K562 (cell line): Measurements from ENCODE around the gene CFD. TPM values are rescaled to one million over a fixed set of nuclear protein-coding genes. Genes with fewer than 3 reads are reported as not detected.

Source experiments
- microRNA counts: library from miRNA; unstranded; fragments of <30 nt; microRNA quantifications from one replicate; lab custom pipeline; 2016
- microRNA-seq: library from miRNA; unstranded; fragments of <30 nt; microRNA quantifications from one replicate; pipeline ENCODE4, GENCODE V29; 2018; ENCODE audit warnings: borderline microRNAs expressed
- polyA plus RNA-seq, 8 experiments: library from polyadenylated mRNA; depleted of rRNA in 4 of 8; stranded (reverse) in 5 of 8; unstranded in 3 of 8; fragments of >200 nt; fragmentation: Nextera tagmentation in 2 of 8; fragmentation: Illumina TruSeq in 1 of 8; extraction: Ambion mirVana in 2 of 8; extraction: Trizol in 1 of 8; gene quantifications; 2 replicates each; pipeline versions ENCODE4 v1.2.1 to v1.2.3, GENCODE V29; 2011 to 2014; ENCODE audit warnings: inconsistent platforms in 1 of 8, missing spikeins in 1 of 8
- small RNA-seq: library from RNA; depleted of rRNA; stranded (forward); fragments of <200 nt; gene quantifications from one replicate; pipeline ENCODE3, GENCODE V24; 2014
- total RNA-seq, 7 experiments: library from RNA; depleted of rRNA in 6 of 7; stranded (reverse); fragments of >200 nt in 6 of 7; fragmentation: Illumina TruSeq in 2 of 7; extraction: Trizol in 2 of 7; gene quantifications; 2 replicates each; pipeline versions ENCODE4 v1.2.1 to v1.2.3, GENCODE V29; 2011 to 2021; ENCODE audit warnings: low replicate concordance in 1 of 7

The CFD gene
- total and polyA plus RNA-seq, 9 of the 15 experiments (the other 6 are each of a cell fraction or from before 2014, with no cell fraction given): 0.52 to 59.4 (median 7.6) TPM

MicroRNA genes within 50 kb of the gene (microRNA counts, 767-probe panel; counts per million panel counts)
- 870 counts per million, percentile 17 among the panel's probes with 10 or more counts for microRNA hsa-miR-3187-3p (lab: Ali Mortazavi, UCI)

Small RNAs within 50 kb of the gene (microRNA-seq; reads per million reads assigned to microRNA genes)
- gene MIR3187: 33.6 reads per million, percentile 71 among the genes with 10 or more reads in this experiment

Small RNAs within 50 kb of the gene (small RNA-seq; reads per million reads assigned to genes)
- gene MIR3187 (not detected), gene RNU6-9 (2.3 reads per million, percentile 84 among the genes with 10 or more reads in this experiment)

Other genes starting within 250 kb of the CFD start
Only the 7 nearest of the 26 such genes appear.
- 28.6 and 30.5 TPM in 2 replicates for gene PLPPR3, start 37.7 kb upstream of the CFD start, total RNA-seq (2014; rRNA removed)
- 1.8 and 2.3 TPM in 2 replicates for gene PLPPR3, start 37.7 kb upstream of the CFD start, total RNA-seq (2014; rRNA removed; fragmentation: Illumina TruSeq; extraction: Trizol)
- 8.6 and 10.1 TPM in 2 replicates for gene PLPPR3, start 37.7 kb upstream of the CFD start, total RNA-seq (2015; rRNA removed; fragmentation: Illumina TruSeq; extraction: Trizol)
- gene PLPPR3, start 37.7 kb upstream of the CFD start, total RNA-seq (2021): 40.4 and 48.2 TPM in 2 replicates
- 12.8 and 19.0 TPM in 2 replicates for gene PLPPR3, start 37.7 kb upstream of the CFD start, polyA plus RNA-seq (2011; rRNA removed)
- 2.2 and 7.8 TPM in 2 replicates for gene PLPPR3, start 37.7 kb upstream of the CFD start, polyA plus RNA-seq (2014; fragmentation: Illumina TruSeq; extraction: Trizol)
- under 1 TPM; 0.01 to 0.08 TPM for gene PLPPR3, start 37.7 kb upstream of the CFD start, polyA plus RNA-seq (2014; fragmentation: Nextera tagmentation; extraction: Ambion mirVana)
- 19.4 and 21.8 TPM in 2 replicates for gene PLPPR3, start 37.7 kb upstream of the CFD start, polyA plus RNA-seq (2014; rRNA removed)
- gene AZU1, start 31.8 kb upstream of the CFD start, total RNA-seq (2014; rRNA removed): 0.33 and 0.73 TPM in 2 replicates
- gene AZU1, start 31.8 kb upstream of the CFD start, total RNA-seq (2014; rRNA removed; fragmentation: Illumina TruSeq; extraction: Trizol): not detected in 2 replicates
- gene AZU1, start 31.8 kb upstream of the CFD start, total RNA-seq (2015; rRNA removed; fragmentation: Illumina TruSeq; extraction: Trizol): 0.19 and 0.29 TPM in 2 replicates
- 1.4 and 1.7 TPM in 2 replicates for gene AZU1, start 31.8 kb upstream of the CFD start, total RNA-seq (2021)
- gene AZU1, start 31.8 kb upstream of the CFD start, polyA plus RNA-seq (2011; rRNA removed): 0.39 and 0.87 TPM in 2 replicates
- gene AZU1, start 31.8 kb upstream of the CFD start, polyA plus RNA-seq (2014; fragmentation: Illumina TruSeq; extraction: Trizol): 0.45 and 0.51 TPM in 2 replicates
- not detected for gene AZU1, start 31.8 kb upstream of the CFD start, polyA plus RNA-seq (2014; fragmentation: Nextera tagmentation; extraction: Ambion mirVana)
- gene AZU1, start 31.8 kb upstream of the CFD start, polyA plus RNA-seq (2014; rRNA removed): 1.9 and 3.3 TPM in 2 replicates
- gene PRTN3, start 18.7 kb upstream of the CFD start, total RNA-seq (2014; rRNA removed): 0.14 and 0.69 TPM in 2 replicates
- gene PRTN3, start 18.7 kb upstream of the CFD start, total RNA-seq (2014; rRNA removed; fragmentation: Illumina TruSeq; extraction: Trizol): 0.19 TPM in 1 of 2 replicates, not detected in the other
- gene PRTN3, start 18.7 kb upstream of the CFD start, total RNA-seq (2015; rRNA removed; fragmentation: Illumina TruSeq; extraction: Trizol): 0.36 and 0.41 TPM in 2 replicates
- gene PRTN3, start 18.7 kb upstream of the CFD start, total RNA-seq (2021): 0.60 and 0.86 TPM in 2 replicates
- 0.60 and 1.4 TPM in 2 replicates for gene PRTN3, start 18.7 kb upstream of the CFD start, polyA plus RNA-seq (2011; rRNA removed)
- 0.25 and 0.43 TPM in 2 replicates for gene PRTN3, start 18.7 kb upstream of the CFD start, polyA plus RNA-seq (2014; fragmentation: Illumina TruSeq; extraction: Trizol)
- gene PRTN3, start 18.7 kb upstream of the CFD start, polyA plus RNA-seq (2014; fragmentation: Nextera tagmentation; extraction: Ambion mirVana): not detected
- gene PRTN3, start 18.7 kb upstream of the CFD start, polyA plus RNA-seq (2014; rRNA removed): 0.50 TPM in 1 of 2 replicates, not detected in the other
- 0.37 TPM in 1 of 2 replicates, not detected in the other for gene ELANE, start 7.4 kb upstream of the CFD start, total RNA-seq (2014; rRNA removed)
- gene ELANE, start 7.4 kb upstream of the CFD start, total RNA-seq (2014; rRNA removed; fragmentation: Illumina TruSeq; extraction: Trizol): not detected in 2 replicates
- not detected in 2 replicates for gene ELANE, start 7.4 kb upstream of the CFD start, total RNA-seq (2015; rRNA removed; fragmentation: Illumina TruSeq; extraction: Trizol)
- not detected in 2 replicates for gene ELANE, start 7.4 kb upstream of the CFD start, total RNA-seq (2021)
- gene ELANE, start 7.4 kb upstream of the CFD start, polyA plus RNA-seq (2011; rRNA removed): not detected in 2 replicates
- gene ELANE, start 7.4 kb upstream of the CFD start, polyA plus RNA-seq (2014; fragmentation: Illumina TruSeq; extraction: Trizol): not detected in 2 replicates
- not detected for gene ELANE, start 7.4 kb upstream of the CFD start, polyA plus RNA-seq (2014; fragmentation: Nextera tagmentation; extraction: Ambion mirVana)
- not detected in 2 replicates for gene ELANE, start 7.4 kb upstream of the CFD start, polyA plus RNA-seq (2014; rRNA removed)
- 15.6 and 22.1 TPM in 2 replicates for gene MED16, start 33.5 kb downstream of the CFD start, total RNA-seq (2014; rRNA removed)
- 1.2 and 1.8 TPM in 2 replicates for gene MED16, start 33.5 kb downstream of the CFD start, total RNA-seq (2014; rRNA removed; fragmentation: Illumina TruSeq; extraction: Trizol)
- 8.6 and 9.3 TPM in 2 replicates for gene MED16, start 33.5 kb downstream of the CFD start, total RNA-seq (2015; rRNA removed; fragmentation: Illumina TruSeq; extraction: Trizol)
- 59.6 and 59.9 TPM in 2 replicates for gene MED16, start 33.5 kb downstream of the CFD start, total RNA-seq (2021)
- 10.3 and 26.2 TPM in 2 replicates for gene MED16, start 33.5 kb downstream of the CFD start, polyA plus RNA-seq (2011; rRNA removed)
- 7.1 and 20.0 TPM in 2 replicates for gene MED16, start 33.5 kb downstream of the CFD start, polyA plus RNA-seq (2014; fragmentation: Illumina TruSeq; extraction: Trizol)
- gene MED16, start 33.5 kb downstream of the CFD start, polyA plus RNA-seq (2014; fragmentation: Nextera tagmentation; extraction: Ambion mirVana): 1 to 10 TPM in 1 of 2 experiments, under 1 TPM in 1; 0.89 to 1.3 TPM
- 21.2 and 30.2 TPM in 2 replicates for gene MED16, start 33.5 kb downstream of the CFD start, polyA plus RNA-seq (2014; rRNA removed)
- gene RNU6-9, start 33.8 kb downstream of the CFD start, total RNA-seq (2014; rRNA removed): not detected in 2 replicates
- not detected in 2 replicates for gene RNU6-9, start 33.8 kb downstream of the CFD start, total RNA-seq (2014; rRNA removed; fragmentation: Illumina TruSeq; extraction: Trizol)
- not detected in 2 replicates for gene RNU6-9, start 33.8 kb downstream of the CFD start, total RNA-seq (2015; rRNA removed; fragmentation: Illumina TruSeq; extraction: Trizol)
- gene RNU6-9, start 33.8 kb downstream of the CFD start, total RNA-seq (2021): not detected in 2 replicates
- not detected in 2 replicates for gene RNU6-9, start 33.8 kb downstream of the CFD start, polyA plus RNA-seq (2011; rRNA removed)
- gene RNU6-9, start 33.8 kb downstream of the CFD start, polyA plus RNA-seq (2014; fragmentation: Illumina TruSeq; extraction: Trizol): not detected in 2 replicates
- not detected for gene RNU6-9, start 33.8 kb downstream of the CFD start, polyA plus RNA-seq (2014; fragmentation: Nextera tagmentation; extraction: Ambion mirVana)
- not detected in 2 replicates for gene RNU6-9, start 33.8 kb downstream of the CFD start, polyA plus RNA-seq (2014; rRNA removed)
- 63.2 and 75.6 TPM in 2 replicates for gene R3HDM4, start 53.6 kb downstream of the CFD start, total RNA-seq (2014; rRNA removed)
- gene R3HDM4, start 53.6 kb downstream of the CFD start, total RNA-seq (2014; rRNA removed; fragmentation: Illumina TruSeq; extraction: Trizol): 21.4 and 26.2 TPM in 2 replicates
- gene R3HDM4, start 53.6 kb downstream of the CFD start, total RNA-seq (2015; rRNA removed; fragmentation: Illumina TruSeq; extraction: Trizol): 44.6 and 46.1 TPM in 2 replicates
- gene R3HDM4, start 53.6 kb downstream of the CFD start, total RNA-seq (2021): 133 and 138 TPM in 2 replicates
- 59.0 and 93.9 TPM in 2 replicates for gene R3HDM4, start 53.6 kb downstream of the CFD start, polyA plus RNA-seq (2011; rRNA removed)
- 87.6 and 109 TPM in 2 replicates for gene R3HDM4, start 53.6 kb downstream of the CFD start, polyA plus RNA-seq (2014; fragmentation: Illumina TruSeq; extraction: Trizol)
- gene R3HDM4, start 53.6 kb downstream of the CFD start, polyA plus RNA-seq (2014; fragmentation: Nextera tagmentation; extraction: Ambion mirVana): 1 to 10 TPM; 3.2 to 5.6 TPM
- 140 and 154 TPM in 2 replicates for gene R3HDM4, start 53.6 kb downstream of the CFD start, polyA plus RNA-seq (2014; rRNA removed)